SK-N-SH (cell line): ENCODE data around the gene ANXA11. TPM values are rescaled to one million over a fixed set of nuclear protein-coding genes. Genes with fewer than 3 reads are reported as not detected.
"Not testable (repeated sequence)": the region's sequence is repeated elsewhere in the genome, so short reads cannot be mapped to it uniquely, and the experiment has no call there.

Experiments used
- CTCF ChIA-PET: fragments of 300-600, 350-600 bp; formaldehyde crosslinking; extraction: SDS; loops from one replicate; lab custom pipeline; 2021; lab: Yijun Ruan, JAX
- POLR2A ChIA-PET: fragments of 350-600 bp; sonication (Branson Sonifier 250); formaldehyde crosslinking; extraction: SDS; loops from one replicate; lab custom pipeline; 2020; ENCODE audit warnings: antibody characterized with exemption, inconsistent platforms; lab: Yijun Ruan, JAX
- DNase-seq: peaks from one replicate; pipeline ENCODE4 v3.0.0; 2012
- H2AFZ ChIP-seq: fragments of 200-600 bp; sonication (generic); 2 replicates; pipeline ENCODE4 v1.8.1; 2016; ENCODE audit warnings: antibody characterized with exemption, mild to moderate bottlenecking, low read depth
- H3F3A ChIP-seq: fragments of 200-600 bp; sonication (generic); replicated peaks from 2 replicates; pipeline ENCODE3; 2016; ENCODE audit warnings: antibody characterized with exemption, mild to moderate bottlenecking; ENCODE audit not compliant: insufficient read depth
- H3K27ac ChIP-seq, 2 experiments: fragments of 200-500 bp in 1 of 2; fragments of 200-600 bp in 1 of 2; sonication (Bioruptor generic) in 1 of 2; sonication (generic), shearing (Covaris generic) in 1 of 2; 2 replicates each; pipeline versions ENCODE4 v1.5.1 to v1.6.1; 2014 to 2016; ENCODE audit warnings: low read depth in 2 of 2, inconsistent platforms in 1 of 2, low read length in 1 of 2, mild to moderate bottlenecking in 1 of 2, mixed read lengths in 1 of 2
- H3K27me3 ChIP-seq: fragments of 200-600 bp; sonication (generic), shearing (Covaris generic); 2 replicates; pipeline ENCODE4 v1.6.1; 2016; ENCODE audit warnings: mixed run types; ENCODE audit not compliant: insufficient read depth
- H3K36me3 ChIP-seq, 2 experiments: fragments of 200-500 bp in 1 of 2; fragments of 200-600 bp in 1 of 2; sonication (Bioruptor generic) in 1 of 2; sonication (generic) in 1 of 2; replicated peaks in 1 of 2; 2 replicates each; pipeline versions ENCODE3 to v1.5.1; 2014 to 2016; ENCODE audit warnings: low read length in 1 of 2, mild to moderate bottlenecking in 1 of 2; ENCODE audit not compliant: insufficient read depth in 2 of 2, control insufficient read depth in 1 of 2
- H3K4me1 ChIP-seq, 2 experiments: fragments of 200-500 bp in 1 of 2; fragments of 200-600 bp in 1 of 2; sonication (Bioruptor generic) in 1 of 2; sonication (generic), shearing (Covaris generic) in 1 of 2; 2 replicates each; pipeline versions ENCODE4 v1.5.1 to v1.6.1; 2014 to 2016; ENCODE audit warnings: low read depth in 1 of 2, low read length in 1 of 2, mixed run types in 1 of 2; ENCODE audit not compliant: insufficient read depth in 2 of 2, control insufficient read depth in 1 of 2
- H3K4me2 ChIP-seq: fragments of 200-600 bp; sonication (generic), shearing (Covaris generic); 2 replicates; pipeline ENCODE4 v1.6.1; 2017; ENCODE audit warnings: mixed run types
- H3K4me3 ChIP-seq, 2 experiments: fragments of 200-500 bp in 1 of 2; fragments of 200-600 bp in 1 of 2; sonication (Bioruptor generic) in 1 of 2; sonication (generic), shearing (Covaris generic) in 1 of 2; 2 replicates each; pipeline versions ENCODE4 v1.5.1 to v1.8.1; 2014 to 2016; ENCODE audit warnings: low read depth in 2 of 2, inconsistent platforms in 1 of 2, low read length in 1 of 2, mild to moderate bottlenecking in 1 of 2, mixed read lengths in 1 of 2, moderate library complexity in 1 of 2
- H3K79me2 ChIP-seq: fragments of 200-600 bp; sonication (generic); 2 replicates; pipeline ENCODE4 v1.8.1; 2017; ENCODE audit warnings: mild to moderate bottlenecking; ENCODE audit not compliant: insufficient read depth
- H3K9ac ChIP-seq: fragments of 200-600 bp; sonication (generic); 2 replicates; pipeline ENCODE4 v1.6.1; 2017; ENCODE audit warnings: mixed run types
- H3K9me2 ChIP-seq: fragments of 200-600 bp; sonication (generic); 2 replicates; pipeline ENCODE4 v1.6.1; 2017; ENCODE audit warnings: mixed run types
- H3K9me3 ChIP-seq: fragments of 200-600 bp; sonication (generic); 2 replicates; pipeline ENCODE4 v1.6.1; 2017; ENCODE audit warnings: mixed run types, mild to moderate bottlenecking, moderate library complexity
- H4K20me1 ChIP-seq: fragments of 200-600 bp; sonication (generic); 2 replicates; pipeline ENCODE4 v1.6.1; 2017; ENCODE audit warnings: mild to moderate bottlenecking, mixed run types; ENCODE audit not compliant: insufficient read depth
- ELF1 ChIP-seq: IDR thresholded peaks from 2 replicates; pipeline ENCODE4 v1.4.0; 2012
- EP300 ChIP-seq, 2 experiments: IDR thresholded peaks; 2 replicates each; pipeline versions ENCODE4 v1.4.0 to v1.6.1; 2012; ENCODE audit warnings: borderline replicate concordance in 1 of 2, low read depth in 1 of 2, low read length in 1 of 2
- MAX ChIP-seq: IDR thresholded peaks from 2 replicates; pipeline ENCODE4 v1.4.0; 2012; ENCODE audit warnings: low read depth
- RAD21 ChIP-seq: IDR thresholded peaks from 2 replicates; pipeline ENCODE4 v1.6.1; 2012; ENCODE audit warnings: mild to moderate bottlenecking, low read length
- RXRA ChIP-seq: IDR thresholded peaks from 2 replicates; pipeline ENCODE4 v1.4.0; 2012; ENCODE audit warnings: low read depth, mild to moderate bottlenecking, borderline replicate concordance
- USF2 ChIP-seq: fragments of 150-350 bp; IDR thresholded peaks from 2 replicates; pipeline ENCODE4 v1.6.1; 2017; ENCODE audit warnings: antibody characterized with exemption, low read length, low read depth, borderline replicate concordance
- ZBTB33 ChIP-seq: IDR thresholded peaks from 2 replicates; pipeline ENCODE4 v1.4.0; 2012; ENCODE audit warnings: low read depth, borderline replicate concordance
- WGBS: methylation state at CpG from one replicate; pipeline ENCODE4 v1.1.6; 2017; ENCODE audit warnings: low lambda C conversion rate; 5-methylcytosine and 5-hydroxymethylcytosine counted together
- polyA plus RNA-seq, 3 experiments: library from polyadenylated mRNA; depleted of rRNA; stranded (reverse); fragments of >200 nt; gene quantifications; 2 replicates each; pipeline ENCODE4 v1.2.3, GENCODE V29; 2012

The ANXA11 gene
- polyA plus RNA-seq, 1 of the 3 experiments (the other 2 are of a cell fraction), result 53.6 TPM

- Histone ChIP-seq H3F3A (no peaks in the 10 kb centered on the region), H4K20me1 (no peaks in the 10 kb centered on the region), H3K27ac (no peak overlapping the region), H2AFZ (no peak overlapping the region), H3K27me3 (no peaks in the 10 kb centered on the region), H3K4me3 (no peak overlapping the region), H3K36me3 (peaks cover 4 to 31% of the 10 kb centered on the region in 2 experiments), H3K9me2 (no peaks in the 10 kb centered on the region), H3K4me2 (no peak overlapping the region), H3K9me3 (0 out of 2 replicates have a peak, but pooled peaks cover 4% of the 10 kb centered on the region), H3K4me1 (peaks cover 4 to 9% of the 10 kb centered on the region in 2 experiments; a peak in 2 of 4 replicates), H3K79me2 (no peaks in the 10 kb centered on the region), H3K9ac (no peak overlapping the region)
- no peak for DNase-seq
- CTCF ChIA-PET, result interaction anchor here (0.6 to 5.8 kb wide), 2 partner anchors 20 to 73 kb away, joined by 5 to 93 read pairs; no protein-coding TSS in a partner anchor
- POLR2A ChIA-PET, result no interaction called here
- WGBS, result 100% methylated on average over 3 of the region's 5 CpGs
- TF ChIP-seq EP300 (IDR thresholded peaks at IDR 0.05; ENCODE audit: borderline replicate concordance in 1 of 2, low read depth in 1 of 2, low read length in 1 of 2) (no peak), ELF1 (no peak), RAD21 (no peak), MAX (no peak), ZBTB33 (no peak)
These were observed 57.1 kb downstream of the ANXA11 start for GRCh38 chr10:80148166-80148805.

GRCh38 chr10:80146918-80147317 is 58.4 kb downstream of the ANXA11 start:
- ChIA-PET POLR2A (no interaction called here), CTCF (interaction anchor here (5.8 kb wide), 1 partner anchor 74 kb away, joined by 93 read pairs; no protein-coding TSS in a partner anchor)

GRCh38 chr10:80145406-80146308 is 59.7 kb downstream of the ANXA11 start:
- H3K4me2 ChIP-seq, H3F3A ChIP-seq, H3K4me3 ChIP-seq, H3K79me2 ChIP-seq, H3K4me1 ChIP-seq, H3K9me2 ChIP-seq, H3K27me3 ChIP-seq, POLR2A ChIA-PET, H3K9ac ChIP-seq, H3K27ac ChIP-seq, H4K20me1 ChIP-seq, H2AFZ ChIP-seq, DNase-seq, H3K9me3 ChIP-seq: not testable (repeated sequence)
- peaks cover 0 to 21% of the 10 kb centered on the region in 2 experiments for H3K36me3 ChIP-seq
- 83% methylated on average over 11 of the region's 11 CpGs for WGBS
- CTCF ChIA-PET, result interaction anchor here (1.4 to 5.8 kb wide), 3 partner anchors 12 to 76 kb away, joined by 4 to 93 read pairs (median 28); no protein-coding TSS in a partner anchor

More at GRCh38 chr10:80146918-80147317, 58.4 kb downstream of the ANXA11 start:
- 85% methylated on average over 3 of the region's 3 CpGs for WGBS
- Histone ChIP-seq H2AFZ (no peak overlapping the region), H3K9me3 (0 out of 2 replicates have a peak, but pooled peaks cover 4% of the 10 kb centered on the region), H3K27me3 (no peaks in the 10 kb centered on the region), H3K36me3 (peaks cover 0 to 26% of the 10 kb centered on the region in 2 experiments), H3K79me2 (no peaks in the 10 kb centered on the region), H3K9me2 (no peaks in the 10 kb centered on the region)
- TF ChIP-seq USF2, result no peak
- TF ChIP-seq RXRA, result no peak
- TF ChIP-seq, all 33 proteins: peak for 0
- H4K20me1 ChIP-seq, result no peaks in the 10 kb centered on the region
- DNase-seq, result no peak
- no peak overlapping the region for H3K4me2 ChIP-seq
- H3K9ac ChIP-seq, result no peak overlapping the region
- no peak overlapping the region for H3K4me3 ChIP-seq
- H3K4me1 ChIP-seq, result peaks cover 4 to 9% of the 10 kb centered on the region in 2 experiments; a peak in 2 of 4 replicates
- no peaks in the 10 kb centered on the region for H3F3A ChIP-seq
- no peak overlapping the region for H3K27ac ChIP-seq
